ENCODE results near the gene CCNA2.

The CCNA2 gene

GRCh38 chr4:121789960-121790829 lies 33.5 kb downstream of the CCNA2 start:
- Mint-ChIP-seq H3K27me3 (ENCODE audit: low read depth) (no peaks in the 10 kb centered on the region), H3K27ac (peak overlapping the region; percentile 31 to 94 (median 93)), H3K36me3 (ENCODE audit: low read depth) (no peaks in the 10 kb centered on the region), H3K4me3 (peak overlapping the region in 1 of 3 experiments; percentile 12), H3K9me3 (no peaks in the 10 kb centered on the region), H3K4me1 (peaks cover 47% of the 10 kb centered on the region)
- no peak for TF ChIP-seq CTCF (IDR thresholded peaks at IDR 0.05; ENCODE audit: unreplicated experiment in 3 of 3)

GRCh38 chr4:121789455-121789854 lies 34.2 kb downstream of the CCNA2 start:
- H3K36me3 Mint-ChIP-seq (ENCODE audit: low read depth) = no peaks in the 10 kb centered on the region
- no peak overlapping the region for H3K4me3 Mint-ChIP-seq
- peak overlapping the region; percentile 44 to 94 (median 93) for H3K27ac Mint-ChIP-seq
- TF ChIP-seq CTCF (IDR thresholded peaks at IDR 0.05; ENCODE audit: unreplicated experiment in 3 of 3) = no peak
- no peaks in the 10 kb centered on the region for H3K27me3 Mint-ChIP-seq (ENCODE audit: low read depth)
- peaks cover 42% of the 10 kb centered on the region for H3K4me1 Mint-ChIP-seq
- no peaks in the 10 kb centered on the region for H3K9me3 Mint-ChIP-seq

GRCh38 chr4:121788896-121789295 lies 34.8 kb downstream of the CCNA2 start:
- Mint-ChIP-seq H3K9me3 (no peaks in the 10 kb centered on the region), H3K4me1 (peaks cover 37% of the 10 kb centered on the region), H3K27me3 (ENCODE audit: low read depth) (no peaks in the 10 kb centered on the region), H3K27ac (peak overlapping the region in 2 of 3 experiments; percentile 93 to 94), H3K36me3 (ENCODE audit: low read depth) (no peaks in the 10 kb centered on the region), H3K4me3 (no peak overlapping the region)
- no peak for TF ChIP-seq CTCF (IDR thresholded peaks at IDR 0.05; ENCODE audit: unreplicated experiment in 3 of 3)

- Mint-ChIP-seq H3K36me3 (ENCODE audit: low read depth) (no peaks in the 10 kb centered on the region), H3K4me1 (peaks cover 41% of the 10 kb centered on the region), H3K9me3 (no peaks in the 10 kb centered on the region), H3K4me3 (no peak overlapping the region), H3K27ac (no peak overlapping the region), H3K27me3 (ENCODE audit: low read depth) (peaks cover 7% of the 10 kb centered on the region)
- TF ChIP-seq CTCF (IDR thresholded peaks at IDR 0.05; ENCODE audit: unreplicated experiment in 3 of 3) = no peak
These were observed 37.5 kb downstream of the CCNA2 start for GRCh38 chr4:121786221-121786620.

- Mint-ChIP-seq H3K4me3 (no peak overlapping the region), H3K27ac (peak overlapping the region in 1 of 3 experiments; percentile 24), H3K4me1 (peaks cover 38% of the 10 kb centered on the region), H3K9me3 (no peaks in the 10 kb centered on the region), H3K27me3 (ENCODE audit: low read depth) (peaks cover 7% of the 10 kb centered on the region), H3K36me3 (ENCODE audit: low read depth) (no peaks in the 10 kb centered on the region)
- TF ChIP-seq CTCF (IDR thresholded peaks at IDR 0.05; ENCODE audit: unreplicated experiment in 3 of 3) = no peak
These were observed 38.2 kb downstream of the CCNA2 start for GRCh38 chr4:121785479-121785878.

- Mint-ChIP-seq H3K36me3 (ENCODE audit: low read depth) (no peaks in the 10 kb centered on the region), H3K27me3 (ENCODE audit: low read depth) (peaks cover 7% of the 10 kb centered on the region), H3K4me3 (no peak overlapping the region), H3K4me1 (peaks cover 33% of the 10 kb centered on the region), H3K27ac (peak overlapping the region in 1 of 3 experiments; percentile 24), H3K9me3 (no peaks in the 10 kb centered on the region)
- TF ChIP-seq CTCF (IDR thresholded peaks at IDR 0.05; ENCODE audit: unreplicated experiment in 3 of 3) = no peak
These were observed 38.7 kb downstream of the CCNA2 start for GRCh38 chr4:121784975-121785374.
